PFSK-1 (cell line): ENCODE data around the gene CD55.

ENCODE experiments used
- FOXP2 ChIP-seq: optimal IDR thresholded peaks from 2 replicates; pipeline ENCODE3; 2011; ENCODE audit warnings: borderline replicate concordance, control low read depth, inconsistent platforms; ENCODE audit not compliant: insufficient read depth; ENCODE audit errors: extremely low read length, extremely low read depth
- POLR2AphosphoS5 ChIP-seq: IDR thresholded peaks from 2 replicates; pipeline ENCODE4 v1.6.1; 2012; ENCODE audit warnings: low read depth, mild to moderate bottlenecking, control low read depth, low read length, moderate library complexity
- SIN3A ChIP-seq: IDR thresholded peaks from 2 replicates; pipeline ENCODE4 v1.6.1; 2012; ENCODE audit warnings: mild to moderate bottlenecking, low read length, moderate library complexity, borderline replicate concordance; ENCODE audit not compliant: insufficient read depth
- TAF1 ChIP-seq: IDR thresholded peaks from 2 replicates; pipeline ENCODE4 v1.6.1; 2012; ENCODE audit warnings: low read length, control low read depth, borderline replicate concordance; ENCODE audit not compliant: insufficient read depth
- TF ChIP-seq, protein P1 (sequence below), 2 experiments: IDR thresholded peaks; 2 replicates each; pipeline versions ENCODE4 v1.6.1 to v1.8.0; 2011 to 2012; ENCODE audit warnings: low read depth in 2 of 2, low read length in 2 of 2, control low read depth in 1 of 2, inconsistent platforms in 1 of 2, mild to moderate bottlenecking in 1 of 2, moderate library complexity in 1 of 2; ENCODE audit not compliant: insufficient read depth in 1 of 2

CD55 gene

DNA sequence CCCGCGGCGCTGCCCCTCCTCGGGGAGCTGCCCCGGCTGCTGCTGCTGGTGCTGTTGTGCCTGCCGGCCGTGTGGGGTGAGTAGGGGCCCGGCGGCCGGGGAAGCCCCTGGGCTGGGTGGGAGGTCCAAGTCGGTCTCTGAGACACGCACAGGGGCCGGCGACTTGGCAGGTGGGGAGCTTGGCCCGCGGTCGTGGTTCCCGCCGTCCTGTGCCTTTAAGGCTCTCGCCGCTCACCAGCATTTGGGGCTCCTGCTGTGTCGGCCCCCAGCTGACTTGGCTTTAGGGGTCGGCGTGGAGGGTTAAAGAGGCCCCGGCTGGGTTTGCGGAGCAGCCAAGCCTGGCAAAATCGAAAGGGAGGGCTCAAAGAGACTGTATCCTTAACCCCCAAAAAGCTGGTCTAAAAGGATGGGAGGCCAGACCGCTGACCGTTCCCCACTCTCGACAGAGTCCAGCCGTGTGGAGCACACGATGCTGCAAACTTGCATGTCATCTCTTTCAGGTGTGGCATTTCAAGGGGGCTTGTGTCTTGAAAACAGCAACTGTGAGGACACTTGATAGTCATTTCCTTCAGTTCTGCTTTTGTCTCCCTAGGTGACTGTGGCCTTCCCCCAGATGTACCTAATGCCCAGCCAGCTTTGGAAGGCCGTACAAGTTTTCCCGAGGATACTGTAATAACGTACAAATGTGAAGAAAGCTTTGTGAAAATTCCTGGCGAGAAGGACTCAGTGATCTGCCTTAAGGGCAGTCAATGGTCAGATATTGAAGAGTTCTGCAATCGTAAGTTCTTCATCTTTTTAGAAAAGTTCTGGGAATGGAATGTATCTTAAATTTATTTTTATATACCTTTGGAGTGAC lies 540 bp downstream of the CD55 start:
- TF ChIP-seq SIN3A (no peak), TAF1 (no peak), POLR2AphosphoS5 (no peak), FOXP2 (no peak)
- TF ChIP-seq, protein P1, sequence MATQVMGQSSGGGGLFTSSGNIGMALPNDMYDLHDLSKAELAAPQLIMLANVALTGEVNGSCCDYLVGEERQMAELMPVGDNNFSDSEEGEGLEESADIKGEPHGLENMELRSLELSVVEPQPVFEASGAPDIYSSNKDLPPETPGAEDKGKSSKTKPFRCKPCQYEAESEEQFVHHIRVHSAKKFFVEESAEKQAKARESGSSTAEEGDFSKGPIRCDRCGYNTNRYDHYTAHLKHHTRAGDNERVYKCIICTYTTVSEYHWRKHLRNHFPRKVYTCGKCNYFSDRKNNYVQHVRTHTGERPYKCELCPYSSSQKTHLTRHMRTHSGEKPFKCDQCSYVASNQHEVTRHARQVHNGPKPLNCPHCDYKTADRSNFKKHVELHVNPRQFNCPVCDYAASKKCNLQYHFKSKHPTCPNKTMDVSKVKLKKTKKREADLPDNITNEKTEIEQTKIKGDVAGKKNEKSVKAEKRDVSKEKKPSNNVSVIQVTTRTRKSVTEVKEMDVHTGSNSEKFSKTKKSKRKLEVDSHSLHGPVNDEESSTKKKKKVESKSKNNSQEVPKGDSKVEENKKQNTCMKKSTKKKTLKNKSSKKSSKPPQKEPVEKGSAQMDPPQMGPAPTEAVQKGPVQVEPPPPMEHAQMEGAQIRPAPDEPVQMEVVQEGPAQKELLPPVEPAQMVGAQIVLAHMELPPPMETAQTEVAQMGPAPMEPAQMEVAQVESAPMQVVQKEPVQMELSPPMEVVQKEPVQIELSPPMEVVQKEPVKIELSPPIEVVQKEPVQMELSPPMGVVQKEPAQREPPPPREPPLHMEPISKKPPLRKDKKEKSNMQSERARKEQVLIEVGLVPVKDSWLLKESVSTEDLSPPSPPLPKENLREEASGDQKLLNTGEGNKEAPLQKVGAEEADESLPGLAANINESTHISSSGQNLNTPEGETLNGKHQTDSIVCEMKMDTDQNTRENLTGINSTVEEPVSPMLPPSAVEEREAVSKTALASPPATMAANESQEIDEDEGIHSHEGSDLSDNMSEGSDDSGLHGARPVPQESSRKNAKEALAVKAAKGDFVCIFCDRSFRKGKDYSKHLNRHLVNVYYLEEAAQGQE (IDR thresholded peaks at IDR 0.05; ENCODE audit: insufficient read depth in 1 of 2, low read depth in 2 of 2, low read length in 2 of 2): no peak

DNA sequence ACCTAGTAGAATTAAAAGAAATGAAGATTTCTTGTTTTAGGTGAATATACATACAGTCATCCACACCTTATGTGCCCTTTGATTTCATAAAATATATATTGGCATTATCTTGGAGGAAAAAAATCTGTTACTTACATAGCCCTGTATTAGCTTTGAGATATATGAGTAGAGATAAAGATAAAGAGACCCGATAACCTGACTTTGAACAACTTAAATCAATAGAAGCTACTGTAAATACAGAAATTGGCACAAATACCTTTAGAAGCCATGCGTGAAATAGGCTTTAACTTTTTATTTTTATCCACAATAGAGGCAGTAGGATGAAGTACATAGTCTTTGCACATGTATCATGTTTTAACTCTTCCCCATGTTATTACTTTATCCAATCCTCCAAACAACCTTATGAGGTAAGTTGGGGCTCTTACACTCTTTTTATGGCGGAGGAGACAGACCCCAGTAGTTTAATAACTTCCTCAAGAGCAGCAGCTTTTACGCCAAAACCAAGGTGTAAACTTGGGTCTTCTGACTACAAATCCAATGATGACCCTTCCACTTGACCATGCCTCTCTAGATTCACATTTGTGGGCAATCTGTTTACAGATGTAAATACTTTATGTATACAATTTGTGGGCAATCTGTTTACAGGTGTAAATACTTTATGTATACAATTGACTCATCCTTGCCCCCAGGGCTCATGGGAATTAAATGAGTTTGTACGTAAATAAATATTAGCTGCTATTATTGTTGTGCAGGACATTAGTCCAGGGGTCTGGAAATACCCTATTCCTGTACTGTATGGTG lies 2.1 kb downstream of the CD55 start:
- TF ChIP-seq TAF1: no peak
- TF ChIP-seq, protein P1 (IDR thresholded peaks at IDR 0.05; ENCODE audit: insufficient read depth in 1 of 2, low read depth in 2 of 2, low read length in 2 of 2): no peak

DNA sequence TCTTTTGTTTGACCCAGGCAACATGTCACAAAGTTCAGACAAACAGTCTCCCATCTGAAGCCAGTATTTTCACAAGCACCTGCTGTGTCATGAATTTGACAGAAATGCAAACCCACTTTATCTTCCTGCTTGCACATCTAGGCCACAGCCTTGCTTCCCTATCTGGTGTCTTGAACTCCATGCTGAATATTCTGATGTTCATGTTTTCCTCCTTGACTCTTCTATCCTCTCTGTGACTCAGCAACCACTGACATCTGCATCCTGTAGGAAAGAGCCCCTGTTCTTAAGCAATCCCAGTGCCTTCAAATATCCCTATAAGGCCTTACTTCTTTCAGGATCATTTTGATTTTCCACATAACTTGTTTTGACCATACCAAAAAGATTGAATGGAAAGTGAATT lies 6.5 kb downstream of the CD55 start:
- no peak for TF ChIP-seq SIN3A
- TF ChIP-seq POLR2AphosphoS5: no peak
- TF ChIP-seq FOXP2: no peak

DNA sequence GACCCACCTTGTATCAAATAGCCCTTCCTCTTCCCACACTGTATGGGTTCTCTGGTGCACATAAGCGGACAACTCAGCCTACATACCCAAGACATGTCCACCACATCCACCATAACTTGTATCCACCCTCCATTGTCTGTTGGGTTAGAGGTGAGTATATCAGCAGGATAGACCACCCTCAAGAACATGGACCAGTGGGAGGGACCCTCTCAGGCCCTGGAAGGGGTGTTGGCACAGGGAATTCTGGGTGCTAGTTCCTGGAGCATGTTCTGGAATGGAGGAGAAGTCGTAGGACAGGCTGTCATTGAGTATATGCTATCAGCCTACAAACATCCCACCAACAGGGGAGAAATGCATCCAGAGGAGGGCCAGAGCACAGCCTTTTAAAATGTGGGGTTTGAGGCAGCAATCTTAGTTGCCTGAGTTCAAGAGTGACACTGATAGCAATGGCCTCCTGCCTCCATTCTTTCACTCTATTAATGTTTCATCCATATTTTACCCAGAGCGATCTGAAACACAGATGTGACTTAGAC lies 7.5 kb downstream of the CD55 start:
- TF ChIP-seq TAF1: no peak
- no peak for TF ChIP-seq POLR2AphosphoS5
- TF ChIP-seq FOXP2: no peak
- TF ChIP-seq SIN3A: no peak
- TF ChIP-seq, protein P1 (IDR thresholded peaks at IDR 0.05; ENCODE audit: insufficient read depth in 1 of 2, low read depth in 2 of 2, low read length in 2 of 2): no peak

DNA sequence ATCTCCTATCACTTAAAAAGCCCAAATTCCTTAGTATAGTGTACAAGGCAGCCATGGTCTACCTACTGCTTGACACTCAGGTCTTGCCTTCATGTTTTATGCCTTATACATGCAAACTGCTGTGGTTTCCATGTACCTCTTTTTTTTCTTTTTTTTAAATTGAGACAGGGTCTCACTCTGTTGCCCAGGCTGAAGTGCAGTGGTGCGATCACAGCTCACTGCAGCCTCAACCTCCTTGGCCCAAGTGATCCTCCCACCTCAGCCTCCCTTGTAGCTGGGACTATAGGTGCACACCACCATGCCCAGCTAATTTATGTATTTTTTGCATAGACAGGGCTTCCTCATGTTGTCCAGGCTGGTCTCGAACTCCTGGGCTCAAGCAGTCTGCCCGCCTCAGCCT lies 8.0 kb downstream of the CD55 start:
- TF ChIP-seq TAF1 (no peak), FOXP2 (no peak), POLR2AphosphoS5 (no peak), SIN3A (no peak)
- TF ChIP-seq, protein P1 (IDR thresholded peaks at IDR 0.05; ENCODE audit: insufficient read depth in 1 of 2, low read depth in 2 of 2, low read length in 2 of 2): no peak
